Common myeloid progenitor, CD34-positive (primary cell): Measurements from ENCODE around the gene AGAP2.
"Not testable (repeated sequence)": the region's sequence is repeated elsewhere in the genome, so short reads cannot be mapped to it uniquely, and the experiment has no call there.

Experiments used
- CTCF ChIA-PET: fragments of 350-600 bp; sonication (Branson Sonifier 250); formaldehyde crosslinking; loops from one replicate; lab custom pipeline; 2021; ENCODE audit warnings: antibody characterized with exemption; lab: Charles Lee
- POLR2A ChIA-PET: fragments of 350-600 bp; sonication (Branson Sonifier 250); formaldehyde crosslinking; loops from one replicate; lab custom pipeline; 2021; ENCODE audit warnings: antibody characterized with exemption; lab: Charles Lee
- DNase-seq, 3 donors: peaks; one replicate each; pipeline versions ENCODE4 v3.0.0 to v3.0.0-alpha.2; 2013
- H3K27ac ChIP-seq, 2 experiments: 1 replicate in 1 of 2; 2 replicates in 1 of 2; pipeline ENCODE4 v1.7.0; 2013; ENCODE audit warnings: inconsistent platforms in 2 of 2, low read length in 2 of 2, mild to moderate bottlenecking in 2 of 2, low read depth in 1 of 2, moderate library complexity in 1 of 2; ENCODE audit not compliant: severe bottlenecking in 2 of 2, insufficient read depth in 1 of 2, poor library complexity in 1 of 2
- H3K27me3 ChIP-seq, 5 experiments: replicated peaks in 2 of 5; 1 replicate in 3 of 5; 2 replicates in 2 of 5; pipeline versions ENCODE4 v1.6.1 to v1.7.0; 2013; ENCODE audit warnings: low read length in 4 of 5, mild to moderate bottlenecking in 2 of 5, moderate library complexity in 2 of 5, inconsistent platforms in 1 of 5; ENCODE audit not compliant: insufficient read depth in 5 of 5, control insufficient read depth in 4 of 5
- H3K36me3 ChIP-seq, 4 experiments: 1 replicate in 2 of 4; 2 replicates in 2 of 4; pipeline versions ENCODE4 v1.6.1 to v1.7.0; 2013; ENCODE audit warnings: low read length in 3 of 4, control low read depth in 1 of 4, mild to moderate bottlenecking in 1 of 4; ENCODE audit not compliant: control insufficient read depth in 4 of 4, insufficient read depth in 4 of 4
- H3K4me1 ChIP-seq, 4 experiments: 1 replicate in 3 of 4; 2 replicates in 1 of 4; pipeline versions ENCODE4 v1.6.1 to v1.7.1; 2013; ENCODE audit warnings: low read length in 3 of 4, mild to moderate bottlenecking in 3 of 4, control low read depth in 1 of 4, inconsistent platforms in 1 of 4, moderate library complexity in 1 of 4; ENCODE audit not compliant: control insufficient read depth in 4 of 4, insufficient read depth in 4 of 4; ENCODE audit errors: control extremely low read depth in 1 of 4
- H3K4me3 ChIP-seq, 7 experiments: 1 replicate in 4 of 7; 2 replicates in 3 of 7; pipeline versions ENCODE4 v1.5.1 to v1.7.0; 2013; ENCODE audit warnings: mild to moderate bottlenecking in 7 of 7, low read length in 6 of 7, moderate library complexity in 6 of 7, inconsistent platforms in 2 of 7, low read depth in 2 of 7, control low read depth in 1 of 7; ENCODE audit not compliant: insufficient read depth in 4 of 7, control insufficient read depth in 1 of 7; ENCODE audit errors: extremely low read depth in 1 of 7
- H3K9me3 ChIP-seq, 5 experiments: 1 replicate in 4 of 5; 2 replicates in 1 of 5; pipeline versions ENCODE4 v1.6.1 to v1.7.1; 2013; ENCODE audit warnings: low read length in 4 of 5, mild to moderate bottlenecking in 2 of 5, inconsistent platforms in 1 of 5, low read depth in 1 of 5, moderate library complexity in 1 of 5; ENCODE audit not compliant: control insufficient read depth in 4 of 5, insufficient read depth in 2 of 5; ENCODE audit errors: control extremely low read depth in 1 of 5
- WGBS: methylation state at CpG from one replicate; pipeline ENCODE4 v1.1.5; 2013; ENCODE audit not compliant: insufficient coverage; 5-methylcytosine and 5-hydroxymethylcytosine counted together

AGAP2 gene

GRCh38 chr12:57775563-57776246 lies 37.2 kb upstream of the AGAP2 start:
- ChIA-PET POLR2A (no interaction called here), CTCF (interaction anchor here (2.5 to 10.4 kb wide), 2 partner anchors 14 to 19 kb away, joined by 15 to 74 read pairs; no protein-coding TSS in a partner anchor)
- Histone ChIP-seq H3K27me3 (no peaks in the 10 kb centered on the region), H3K4me1 (peaks cover 2 to 28% (median 20%) of the 10 kb centered on the region in 4 experiments), H3K4me3 (no peak overlapping the region), H3K9me3 (no peaks in the 10 kb centered on the region), H3K27ac (no peak overlapping the region), H3K36me3 (peaks cover 0 to 14% (median 2%) of the 10 kb centered on the region in 4 experiments)
- no peak for DNase-seq
- WGBS = 100% methylated on average over 3 of the region's 4 CpGs

GRCh38 chr12:57775044-57775443 lies 36.5 kb upstream of the AGAP2 start:
- Histone ChIP-seq H3K27ac (no peak overlapping the region), H3K4me1 (peaks cover 2 to 23% (median 18%) of the 10 kb centered on the region in 4 experiments), H3K36me3 (peaks cover under 1 to 13% (median 2%) of the 10 kb centered on the region in 4 experiments), H3K4me3 (no peak overlapping the region), H3K27me3 (no peaks in the 10 kb centered on the region), H3K9me3 (no peaks in the 10 kb centered on the region)
- ChIA-PET CTCF (interaction anchor here (2.5 to 10.4 kb wide), 2 partner anchors 13 to 18 kb away, joined by 15 to 74 read pairs; no protein-coding TSS in a partner anchor), POLR2A (no interaction called here)
- no peak for DNase-seq
- 100% methylated on average over 1 of the region's 3 CpGs for WGBS

- POLR2A ChIA-PET, H3K27me3 ChIP-seq, DNase-seq, H3K27ac ChIP-seq, H3K9me3 ChIP-seq, H3K4me3 ChIP-seq: not testable (repeated sequence)
- CTCF ChIA-PET = interaction anchor here (2.5 to 10.4 kb wide), 2 partner anchors 13 to 18 kb away, joined by 15 to 74 read pairs; no protein-coding TSS in a partner anchor
- Histone ChIP-seq H3K36me3 (peaks cover 3 to 12% (median 4%) of the 10 kb centered on the region in 4 experiments), H3K4me1 (peaks cover 2 to 23% (median 18%) of the 10 kb centered on the region in 4 experiments)
- no CpG with 5 or more reads among the region's 11 CpGs for WGBS
These were observed 36.1 kb upstream of the AGAP2 start for GRCh38 chr12:57774634-57775033.

GRCh38 chr12:57772429-57773322 lies 34.1 kb upstream of the AGAP2 start, which contains the start of gene EEF1AKMT3:
Gene EEF1AKMT3 (plus strand): TSS chr12:57772614. CDS start chr12:57772725, 111 bp downstream.
- ChIA-PET POLR2A (interaction anchor here (0.8 to 1.5 kb wide), 4 partner anchors 10 to 21 kb away, joined by 3 to 8 read pairs (median 4); partner anchors contain the start of genes CDK4, MARCHF9 and TSFM), CTCF (interaction anchor here (0.6 to 10.4 kb wide), 4 partner anchors 8 to 60 kb away, joined by 3 to 74 read pairs (median 6); partner anchors contain the start of gene TSFM)
- Histone ChIP-seq H3K27ac (peak within 1 kb of the TSS; percentile 64 to 88), H3K4me3 (peak within 1 kb of the TSS; percentile 86 to 96 (median 93)), H3K36me3 (peaks cover 5 to 25% (median 13%) of the 10 kb centered on the region in 4 experiments), H3K9me3 (no peaks in the 10 kb centered on the region), H3K4me1 (peaks cover 2 to 23% (median 18%) of the 10 kb centered on the region in 4 experiments), H3K27me3 (peaks cover 0 to 2% (median 0%) of the 10 kb centered on the region in 5 experiments)
- peak in 1 of 3 donors; percentile 41 for DNase-seq
- 0% methylated on average over 56 of the region's 67 CpGs for WGBS

GRCh38 chr12:57771873-57772428 lies 33.4 kb upstream of the AGAP2 start, which contains the start of gene METTL1:
Gene METTL1 (minus strand): TSS chr12:57772105. CDS start chr12:57772083, 22 bp downstream.
- ChIA-PET CTCF (interaction anchor here (0.6 to 10.4 kb wide), 4 partner anchors 9 to 61 kb away, joined by 3 to 74 read pairs (median 6); partner anchors contain the start of gene TSFM), POLR2A (interaction anchor here (0.8 to 1.5 kb wide), 4 partner anchors 11 to 20 kb away, joined by 3 to 8 read pairs (median 4); partner anchors contain the start of genes CDK4, MARCHF9 and TSFM)
- Histone ChIP-seq H3K36me3 (peaks cover 5 to 25% (median 13%) of the 10 kb centered on the region in 4 experiments), H3K27ac (peak within 1 kb of the TSS; percentile 64 to 88), H3K9me3 (no peaks in the 10 kb centered on the region), H3K4me3 (peak within 1 kb of the TSS; percentile 86 to 96 (median 93)), H3K4me1 (peaks cover 2 to 23% (median 19%) of the 10 kb centered on the region in 4 experiments), H3K27me3 (peaks cover 0 to 9% (median 2%) of the 10 kb centered on the region in 5 experiments)
- 0% methylated on average over 18 of the region's 28 CpGs for WGBS
- peak; percentile 97 to 99 (median 98) for DNase-seq
